K562 (cell line): ENCODE results near the gene HLA-DRB1. TPM values are rescaled to one million over a fixed set of nuclear protein-coding genes. Genes with fewer than 3 reads are reported as not detected.

Source experiments
- GTF2E2 ChIP-seq: fragments of 200-800 bp; sonication (Bioruptor generic); IDR thresholded peaks from 2 replicates; pipeline ENCODE4 v1.6.1; 2016; ENCODE audit warnings: missing genetic modification characterization, missing compliant biosample characterization
- IFI16 ChIP-seq: fragments of 250-450 bp; sonication (Bioruptor Pico); IDR thresholded peaks from 2 replicates; pipeline ENCODE4 v2.1.2; 2022; ENCODE audit warnings: mild to moderate bottlenecking, inconsistent platforms
- MTA1 ChIP-seq: fragments of 450-650 bp; IDR thresholded peaks from 2 replicates; pipeline ENCODE4 v1.6.1; 2017; ENCODE audit warnings: borderline replicate concordance
- MYBL2 ChIP-seq, 2 experiments: fragments of 450-650 bp in 1 of 2; sonication (generic) in 1 of 2; formaldehyde crosslinking in 1 of 2; IDR thresholded peaks; 2 replicates each; pipeline versions ENCODE4 v1.6.1 to v1.8.1; 2017 to 2022; ENCODE audit warnings: borderline replicate concordance in 1 of 2, inconsistent platforms in 1 of 2, low read depth in 1 of 2, mild to moderate bottlenecking in 1 of 2, missing genetic modification reagents in 1 of 2, moderate library complexity in 1 of 2
- MYC ChIP-seq, 2 experiments: fragments of 250-450 bp in 1 of 2; sonication (Bioruptor Pico) in 1 of 2; IDR thresholded peaks; 2 replicates each; pipeline versions ENCODE4 v1.5.1 to v1.6.1; 2012 to 2021; ENCODE audit warnings: low read depth in 2 of 2, borderline replicate concordance in 1 of 2, improper control_type of control experiment in 1 of 2, low read length in 1 of 2, mild to moderate bottlenecking in 1 of 2, moderate library complexity in 1 of 2
- PCBP2 ChIP-seq: fragments of 200-400 bp; formaldehyde crosslinking; IDR thresholded peaks from 2 replicates; pipeline ENCODE4 v1.6.1; 2018; ENCODE audit warnings: low read length, low read depth, mild to moderate bottlenecking, moderate library complexity; ENCODE audit not compliant: poor library complexity, severe bottlenecking
- PHF20 ChIP-seq: fragments of 450-650 bp; IDR thresholded peaks from 2 replicates; pipeline ENCODE4 v1.6.1; 2018; ENCODE audit not compliant: partially characterized antibody
- POLR2G ChIP-seq: fragments of 200-400 bp; formaldehyde crosslinking; IDR thresholded peaks from 2 replicates; pipeline ENCODE4 v1.6.1; 2017; ENCODE audit warnings: low read depth, mild to moderate bottlenecking, antibody characterized with exemption, low read length, moderate library complexity
- ZNF354B ChIP-seq: fragments of 250-450 bp; sonication (Bioruptor Pico); IDR thresholded peaks from 2 replicates; pipeline ENCODE4 v1.4.0; 2020
- ZNF668 ChIP-seq: fragments of 250-450 bp; sonication (Bioruptor Pico); IDR thresholded peaks from 2 replicates; pipeline ENCODE4 v1.8.0; 2022; ENCODE audit warnings: mild to moderate bottlenecking, inconsistent platforms
- polyA plus RNA-seq, 8 experiments: library from polyadenylated mRNA; depleted of rRNA in 4 of 8; stranded (reverse) in 5 of 8; unstranded in 3 of 8; fragments of >200 nt; fragmentation: Nextera tagmentation in 2 of 8; fragmentation: Illumina TruSeq in 1 of 8; extraction: Ambion mirVana in 2 of 8; extraction: Trizol in 1 of 8; gene quantifications; 2 replicates each; pipeline versions ENCODE4 v1.2.1 to v1.2.3, GENCODE V29; 2011 to 2014; ENCODE audit warnings: inconsistent platforms in 1 of 8, missing spikeins in 1 of 8
- total RNA-seq, 7 experiments: library from RNA; depleted of rRNA in 6 of 7; stranded (reverse); fragments of >200 nt in 6 of 7; fragmentation: Illumina TruSeq in 2 of 7; extraction: Trizol in 2 of 7; gene quantifications; 2 replicates each; pipeline versions ENCODE4 v1.2.1 to v1.2.3, GENCODE V29; 2011 to 2021; ENCODE audit warnings: low replicate concordance in 1 of 7
- TF ChIP-seq, protein P1 (sequence below), 2 experiments: fragments of 450-650 bp in 1 of 2; sonication (generic) in 1 of 2; formaldehyde crosslinking in 1 of 2; IDR thresholded peaks in 1 of 2; conservative IDR thresholded peaks in 1 of 2; 2 replicates each; pipeline versions ENCODE4 v1.6.1 to v1.8.1; 2016 to 2023; ENCODE audit warnings: mild to moderate bottlenecking in 2 of 2, moderate library complexity in 2 of 2, inconsistent platforms in 1 of 2, missing genetic modification reagents in 1 of 2
- TF ChIP-seq, protein P2 (sequence below): fragments of 450-650 bp; IDR thresholded peaks from 2 replicates; pipeline ENCODE4 v1.6.1; 2016; ENCODE audit warnings: missing biosample characterization, missing genetic modification characterization
- TF ChIP-seq, protein P3 (sequence below): IDR thresholded peaks from 3 replicates; pipeline ENCODE4 v1.6.1; 2011; ENCODE audit warnings: borderline replicate concordance, mild to moderate bottlenecking; ENCODE audit not compliant: insufficient read length, insufficient read depth

The HLA-DRB1 gene
- total and polyA plus RNA-seq, 9 of the 15 experiments (the other 6 are each of a cell fraction or from before 2014, with no cell fraction given): 0.06 to 0.78 (median 0.06) TPM; not detected in 6

DNA sequence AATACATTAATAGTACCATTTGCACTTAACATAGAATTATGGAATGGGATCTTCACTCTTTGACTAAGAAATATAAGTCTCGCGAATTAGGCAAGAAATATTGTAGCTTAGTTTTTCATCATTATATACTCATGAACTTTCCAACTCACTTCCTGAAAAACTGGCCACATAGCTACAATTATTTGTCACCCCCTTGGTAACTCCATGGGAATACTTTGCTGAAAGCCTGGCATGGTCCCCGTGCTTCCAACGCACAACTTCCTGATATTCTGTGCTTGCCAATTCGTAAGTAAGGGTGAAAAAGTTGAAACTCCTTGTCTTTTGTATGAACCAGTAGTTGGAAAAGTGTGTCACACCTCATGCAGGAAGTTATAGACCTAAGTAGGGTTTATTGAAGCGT lies 23.8 kb upstream of the HLA-DRB1 start (continued):
- TF ChIP-seq, protein P1, sequence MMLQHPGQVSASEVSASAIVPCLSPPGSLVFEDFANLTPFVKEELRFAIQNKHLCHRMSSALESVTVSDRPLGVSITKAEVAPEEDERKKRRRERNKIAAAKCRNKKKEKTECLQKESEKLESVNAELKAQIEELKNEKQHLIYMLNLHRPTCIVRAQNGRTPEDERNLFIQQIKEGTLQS (IDR thresholded peaks at IDR 0.05): no peak
- TF ChIP-seq, protein P1 (CRISPR knock-in tag; conservative IDR thresholded peaks at IDR 0.05): no peak
- no peak for TF ChIP-seq IFI16 (CRISPR knock-in tag)
- no peak for TF ChIP-seq ZNF354B (CRISPR knock-in tag)
- no peak for TF ChIP-seq MYBL2 (IDR thresholded peaks at IDR 0.05; ENCODE audit: low read depth)
- no peak for TF ChIP-seq MYBL2 (CRISPR knock-in tag; IDR thresholded peaks at IDR 0.05; ENCODE audit: borderline replicate concordance)
- no peak for TF ChIP-seq MTA1
- no peak for TF ChIP-seq ZNF668 (CRISPR knock-in tag)
- no peak for TF ChIP-seq PCBP2
- no peak for TF ChIP-seq POLR2G
- TF ChIP-seq, protein P2, sequence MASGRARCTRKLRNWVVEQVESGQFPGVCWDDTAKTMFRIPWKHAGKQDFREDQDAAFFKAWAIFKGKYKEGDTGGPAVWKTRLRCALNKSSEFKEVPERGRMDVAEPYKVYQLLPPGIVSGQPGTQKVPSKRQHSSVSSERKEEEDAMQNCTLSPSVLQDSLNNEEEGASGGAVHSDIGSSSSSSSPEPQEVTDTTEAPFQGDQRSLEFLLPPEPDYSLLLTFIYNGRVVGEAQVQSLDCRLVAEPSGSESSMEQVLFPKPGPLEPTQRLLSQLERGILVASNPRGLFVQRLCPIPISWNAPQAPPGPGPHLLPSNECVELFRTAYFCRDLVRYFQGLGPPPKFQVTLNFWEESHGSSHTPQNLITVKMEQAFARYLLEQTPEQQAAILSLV (tag): no peak
- no peak for TF ChIP-seq MYC (IDR thresholded peaks at IDR 0.05; ENCODE audit: low read depth, low read length)
- TF ChIP-seq MYC (CRISPR knock-in tag; IDR thresholded peaks at IDR 0.05; ENCODE audit: borderline replicate concordance, low read depth): no peak
- no peak for TF ChIP-seq PHF20
- TF ChIP-seq, protein P3, sequence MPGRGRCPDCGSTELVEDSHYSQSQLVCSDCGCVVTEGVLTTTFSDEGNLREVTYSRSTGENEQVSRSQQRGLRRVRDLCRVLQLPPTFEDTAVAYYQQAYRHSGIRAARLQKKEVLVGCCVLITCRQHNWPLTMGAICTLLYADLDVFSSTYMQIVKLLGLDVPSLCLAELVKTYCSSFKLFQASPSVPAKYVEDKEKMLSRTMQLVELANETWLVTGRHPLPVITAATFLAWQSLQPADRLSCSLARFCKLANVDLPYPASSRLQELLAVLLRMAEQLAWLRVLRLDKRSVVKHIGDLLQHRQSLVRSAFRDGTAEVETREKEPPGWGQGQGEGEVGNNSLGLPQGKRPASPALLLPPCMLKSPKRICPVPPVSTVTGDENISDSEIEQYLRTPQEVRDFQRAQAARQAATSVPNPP: no peak
- TF ChIP-seq GTF2E2 (tag): no peak
